Measurements from ENCODE around the gene GABARAPL2. TPM values are rescaled to one million over a fixed set of nuclear protein-coding genes. Genes with fewer than 3 reads are reported as not detected.

Gene GABARAPL2
- total RNA-seq, 2 experiments from 2014 or later, result 47.6 TPM

DNA sequence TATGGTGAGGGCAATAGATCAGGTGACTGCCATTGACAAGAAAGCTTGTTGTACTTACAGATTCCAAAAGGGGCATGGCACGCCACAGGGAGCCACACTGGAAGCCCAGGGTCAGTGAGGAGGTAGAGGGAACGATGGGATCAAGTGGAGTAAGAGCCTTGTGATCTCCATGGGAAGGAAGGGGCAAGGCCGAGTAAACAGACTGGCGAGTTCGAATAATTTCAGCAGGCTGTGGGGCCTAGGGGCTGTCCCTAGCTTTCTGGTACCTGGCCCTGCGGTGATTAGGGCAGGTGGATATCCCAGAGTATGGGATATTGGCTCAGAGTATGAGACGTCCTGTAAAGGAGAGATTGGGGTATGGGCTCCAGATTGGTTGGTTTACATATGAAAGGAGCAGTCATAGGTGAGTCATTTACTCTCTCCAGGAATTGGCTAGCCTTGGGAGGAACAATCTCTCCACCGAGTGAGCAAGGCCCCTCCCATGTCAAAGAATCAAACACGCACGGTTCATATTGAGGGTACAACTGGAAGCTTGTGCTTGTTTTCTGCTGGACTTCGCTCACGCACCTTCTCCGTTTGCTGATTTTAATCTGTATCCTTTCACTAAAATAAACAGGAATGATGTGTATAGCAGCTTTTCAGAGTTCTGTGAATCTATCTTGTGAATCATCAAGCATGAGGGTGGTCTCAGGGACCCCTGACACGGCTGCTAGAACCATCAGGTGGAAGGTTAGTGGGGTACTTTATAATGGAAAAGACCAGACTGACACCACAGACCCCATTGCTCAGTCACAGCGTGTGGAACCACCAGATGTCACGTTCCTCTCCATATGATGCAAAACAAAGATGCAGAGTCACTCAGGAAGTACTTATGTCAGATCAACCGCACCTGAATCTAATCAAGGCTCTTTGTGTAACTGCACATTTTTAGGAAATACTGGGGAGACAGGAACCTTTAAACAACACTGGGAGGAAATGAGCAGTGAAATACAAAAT lies 27.9 kb downstream of the GABARAPL2 start:
- H3K4me1 Mint-ChIP-seq, result peaks cover 13% of the 10 kb centered on the region
- no peak overlapping the region for H3K4me3 Mint-ChIP-seq

DNA sequence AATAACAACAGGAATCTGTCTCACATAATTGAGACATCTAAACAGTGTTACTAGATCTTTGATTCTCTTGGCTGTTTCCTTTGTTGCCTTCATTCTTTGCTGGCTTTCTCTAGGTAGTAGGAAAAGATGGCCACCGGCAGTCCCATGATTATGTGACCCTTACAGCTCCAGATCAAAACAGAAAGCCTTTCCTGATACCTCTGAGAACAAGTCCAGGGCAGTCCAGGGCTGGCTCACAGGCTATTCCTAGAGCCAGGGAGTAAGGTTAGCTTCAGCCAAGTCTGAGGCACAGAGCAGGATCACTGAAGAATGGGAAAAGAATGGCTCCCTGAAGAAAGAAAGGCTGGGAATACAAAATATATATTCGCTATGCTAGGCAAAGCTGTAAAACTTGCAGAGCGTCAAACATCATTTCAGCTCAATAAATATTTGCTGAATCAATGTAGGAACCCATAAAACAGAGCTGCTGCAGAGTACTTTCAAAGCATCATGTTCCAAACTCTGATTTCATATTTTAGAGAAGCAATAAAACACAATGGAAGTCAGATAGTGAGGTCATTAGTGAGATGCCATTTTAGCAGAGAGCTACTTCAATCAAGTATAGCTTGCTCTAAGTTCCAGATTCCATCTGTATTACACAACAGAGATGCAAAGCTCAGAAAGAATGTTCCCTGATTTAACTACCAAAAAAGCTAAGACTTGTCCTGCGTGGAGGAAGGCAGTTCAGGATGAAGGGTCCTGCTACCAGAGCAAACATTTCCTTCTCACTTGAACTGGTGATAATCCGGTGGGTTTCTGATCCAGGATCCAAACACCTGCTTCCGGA lies 33.5 kb downstream of the GABARAPL2 start:
- peaks cover 48% of the 10 kb centered on the region for H3K36me3 Mint-ChIP-seq
- no peak overlapping the region for H3K27ac Mint-ChIP-seq
- H3K4me1 Mint-ChIP-seq, result peaks cover 3% of the 10 kb centered on the region
- no peaks in the 10 kb centered on the region for H3K27me3 Mint-ChIP-seq
- DNase-seq, result no peak
- H3K9me3 Mint-ChIP-seq, result peaks cover 6% of the 10 kb centered on the region
- H3K4me3 Mint-ChIP-seq, result no peak overlapping the region

More for the DNA sequence above, 27.9 kb downstream of the GABARAPL2 start:
- H3K27me3 Mint-ChIP-seq, result no peaks in the 10 kb centered on the region
- no peaks in the 10 kb centered on the region for H3K9me3 Mint-ChIP-seq
- H3K36me3 Mint-ChIP-seq, result peaks cover 19% of the 10 kb centered on the region
- peak overlapping the region; percentile 77 for H3K27ac Mint-ChIP-seq
- no peak for DNase-seq

DNA sequence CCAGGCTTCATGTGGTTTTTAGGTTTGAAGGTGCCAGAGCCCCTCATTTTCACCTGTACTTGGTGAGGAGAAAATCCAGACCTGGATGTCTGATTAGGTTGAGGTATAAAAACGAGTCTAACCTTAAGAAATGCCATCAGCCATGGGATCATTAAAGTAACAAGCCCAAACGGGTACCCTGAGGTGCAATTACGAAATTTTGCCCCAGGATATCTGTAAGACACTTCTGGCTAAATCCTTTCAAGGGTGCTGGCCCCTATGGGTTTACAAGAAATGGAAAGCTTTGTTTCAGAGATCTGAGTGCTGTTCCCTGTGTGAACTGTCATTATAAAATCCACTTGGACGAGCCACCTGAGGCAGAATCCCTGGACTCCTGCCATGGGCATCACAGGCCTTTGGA lies 37.1 kb downstream of the GABARAPL2 start:
- peaks cover 42% of the 10 kb centered on the region for H3K36me3 Mint-ChIP-seq

DNA sequence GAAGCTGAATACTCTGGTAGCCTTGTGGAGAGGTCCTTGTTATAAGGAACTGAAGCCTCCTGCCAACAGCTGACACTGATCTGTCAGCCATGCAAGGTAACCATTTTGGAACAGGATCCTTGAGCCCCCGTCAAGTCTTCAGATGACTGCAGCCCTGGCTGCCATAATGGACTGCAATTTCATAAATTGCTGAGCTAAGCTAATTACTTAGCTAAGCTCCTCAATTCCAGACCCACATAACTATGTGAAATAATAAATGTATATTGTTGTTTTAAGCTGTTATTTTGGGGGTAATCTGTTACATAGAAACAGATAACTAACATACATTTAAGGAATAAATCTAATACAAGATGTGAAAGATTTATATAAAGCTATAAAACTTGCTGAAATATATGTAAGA lies 40.3 kb downstream of the GABARAPL2 start:
- H3K27ac Mint-ChIP-seq, result no peak overlapping the region
- H3K4me3 Mint-ChIP-seq, result no peak overlapping the region

More for the DNA sequence above, 37.1 kb downstream of the GABARAPL2 start:
- Mint-ChIP-seq H3K4me3 (no peak overlapping the region), H3K27me3 (no peaks in the 10 kb centered on the region), H3K27ac (no peak overlapping the region), H3K4me1 (no peaks in the 10 kb centered on the region), H3K9me3 (peaks cover 6% of the 10 kb centered on the region)
- no peak for DNase-seq

DNA sequence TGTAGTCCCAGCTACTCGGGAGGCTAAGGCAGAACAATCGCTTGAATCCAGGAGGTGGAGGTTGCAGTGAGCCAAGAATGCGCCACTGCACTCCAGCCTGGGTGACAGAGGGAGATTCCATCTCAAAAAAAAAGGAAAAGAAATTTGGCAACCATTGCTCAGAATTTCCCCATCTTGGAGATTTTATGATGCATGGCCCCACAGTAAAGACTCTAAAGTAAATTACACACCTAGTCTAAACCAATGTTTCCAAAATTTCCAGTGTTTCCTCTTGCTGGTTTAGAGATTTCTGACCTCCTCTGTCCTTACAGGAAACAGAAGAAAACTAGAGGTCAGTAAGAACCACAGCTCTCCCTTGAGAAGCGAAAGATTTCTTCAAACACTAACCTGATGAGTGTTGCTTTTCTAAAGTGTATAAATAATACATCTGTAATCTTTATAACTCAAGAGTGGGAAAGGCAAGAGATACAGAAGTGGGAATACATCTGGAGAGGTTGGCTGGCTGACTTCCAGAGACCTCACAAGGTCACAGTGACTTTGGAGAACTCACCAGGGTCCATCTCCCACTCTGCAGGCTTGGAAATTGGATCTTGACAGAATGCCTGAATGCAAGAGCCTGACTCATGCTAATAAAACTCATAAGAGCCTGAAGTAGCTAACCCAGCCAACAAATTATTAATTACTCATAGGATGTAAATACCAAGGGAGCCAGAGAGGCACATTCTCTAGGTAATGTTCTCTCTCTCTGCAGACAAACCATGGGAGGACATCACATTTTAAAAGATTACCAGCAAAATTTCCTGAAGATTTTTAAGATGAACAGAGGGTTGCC lies 48.1 kb downstream of the GABARAPL2 start:
- H3K4me3 Mint-ChIP-seq, result no peak overlapping the region
- no peak for DNase-seq
- no peaks in the 10 kb centered on the region for H3K27me3 Mint-ChIP-seq
- H3K4me1 Mint-ChIP-seq, result peaks cover 9% of the 10 kb centered on the region
- peaks cover 27% of the 10 kb centered on the region for H3K36me3 Mint-ChIP-seq
- no peaks in the 10 kb centered on the region for H3K9me3 Mint-ChIP-seq
- H3K27ac Mint-ChIP-seq, result no peak overlapping the region

More for the DNA sequence above, 40.3 kb downstream of the GABARAPL2 start:
- peaks cover 4% of the 10 kb centered on the region for H3K4me1 Mint-ChIP-seq
- peaks cover 6% of the 10 kb centered on the region for H3K9me3 Mint-ChIP-seq
- H3K36me3 Mint-ChIP-seq, result peaks cover 33% of the 10 kb centered on the region
- no peaks in the 10 kb centered on the region for H3K27me3 Mint-ChIP-seq
- DNase-seq, result no peak

DNA sequence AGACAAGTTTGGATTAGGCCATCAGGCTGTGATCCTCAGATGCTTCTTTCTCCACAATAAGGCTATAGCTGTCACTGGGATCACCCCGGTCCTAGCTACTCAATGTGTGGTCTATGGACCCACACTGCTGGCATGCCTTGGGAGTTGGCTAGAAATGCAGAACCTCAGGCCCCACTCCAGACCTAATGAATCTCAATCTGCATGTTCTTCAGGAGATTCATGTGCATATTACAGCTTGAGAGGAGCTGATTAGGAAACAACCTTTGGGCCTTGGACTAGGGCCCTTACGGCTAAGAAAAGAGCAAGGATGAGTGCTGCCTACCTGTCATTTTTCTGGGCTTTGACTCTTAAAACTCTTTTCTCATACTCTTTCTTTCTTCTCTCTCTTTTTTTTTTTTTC lies 49.4 kb downstream of the GABARAPL2 start:
- Mint-ChIP-seq H3K9me3 (no peaks in the 10 kb centered on the region), H3K27me3 (no peaks in the 10 kb centered on the region), H3K4me1 (peaks cover 11% of the 10 kb centered on the region), H3K4me3 (no peak overlapping the region), H3K36me3 (peaks cover 36% of the 10 kb centered on the region), H3K27ac (no peak overlapping the region)
- DNase-seq, result no peak

DNA sequence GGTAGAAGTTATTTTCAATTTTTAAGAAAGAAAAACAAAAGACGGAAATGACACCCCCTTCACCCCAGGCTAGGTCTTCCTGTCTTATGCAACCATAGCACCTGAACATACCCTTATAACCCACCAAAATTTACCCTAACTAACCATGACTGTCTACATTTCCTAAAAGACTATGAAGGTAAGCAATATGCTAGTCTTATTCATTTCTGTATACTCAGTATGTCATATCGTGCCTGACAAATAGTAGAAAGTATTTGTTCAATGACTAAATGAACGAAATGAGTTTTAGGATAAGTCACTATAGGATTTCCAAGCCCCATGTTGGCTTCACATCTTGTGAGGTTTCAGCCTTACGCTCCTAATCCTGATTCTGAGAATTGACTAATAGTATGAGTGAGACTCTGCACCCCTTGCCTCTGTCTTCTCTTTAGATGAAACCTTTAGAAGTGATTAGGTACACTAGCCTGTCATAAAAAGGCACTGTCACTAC lies 50.4 kb downstream of the GABARAPL2 start:
- Mint-ChIP-seq H3K27me3 (no peaks in the 10 kb centered on the region), H3K9me3 (no peaks in the 10 kb centered on the region), H3K4me3 (no peak overlapping the region), H3K4me1 (peaks cover 19% of the 10 kb centered on the region), H3K36me3 (peaks cover 38% of the 10 kb centered on the region), H3K27ac (no peak overlapping the region)
- DNase-seq, result no peak

DNA sequence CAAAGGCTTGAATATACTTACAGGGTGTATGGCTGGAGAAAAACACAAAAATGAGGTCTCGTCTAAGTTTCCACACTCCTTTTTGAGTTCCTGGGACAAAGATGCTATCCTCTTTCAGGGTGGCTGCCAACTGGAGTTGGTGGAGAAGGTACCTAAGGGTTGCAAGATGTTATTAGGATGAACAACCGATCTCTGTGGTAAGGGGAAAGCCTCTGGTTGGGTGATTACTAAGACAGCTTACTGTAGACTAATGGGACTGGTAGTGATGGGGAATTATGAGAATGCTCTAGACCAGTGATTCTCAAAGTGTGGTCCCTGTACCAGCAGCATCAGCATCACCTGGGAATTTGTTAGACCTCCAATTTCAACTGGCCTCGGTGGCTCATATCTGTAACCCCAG lies 50.9 kb downstream of the GABARAPL2 start:
- Mint-ChIP-seq H3K9me3 (no peaks in the 10 kb centered on the region), H3K27me3 (no peaks in the 10 kb centered on the region), H3K36me3 (peaks cover 41% of the 10 kb centered on the region), H3K4me1 (peaks cover 25% of the 10 kb centered on the region), H3K4me3 (no peak overlapping the region), H3K27ac (peak overlapping the region; percentile 8)
- DNase-seq, result no peak

DNA sequence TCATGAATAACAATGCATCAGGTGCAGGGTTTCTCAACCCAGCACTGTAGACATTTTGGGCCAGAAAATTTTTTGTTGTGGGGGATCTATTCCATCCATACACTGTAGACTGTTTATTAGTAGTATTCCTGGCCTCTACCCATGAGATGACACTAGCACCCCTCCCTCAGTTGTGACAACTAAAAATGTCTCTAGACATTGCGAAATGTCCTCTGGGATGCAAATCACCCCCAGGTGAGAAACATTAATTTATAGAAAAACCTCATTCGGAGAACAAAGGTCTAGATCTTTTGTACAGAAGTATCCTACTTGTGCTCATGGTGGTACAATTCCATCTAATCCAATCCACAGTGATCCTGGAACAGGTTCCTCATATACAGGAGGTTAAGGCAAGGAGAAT lies 52.6 kb downstream of the GABARAPL2 start:
- peak overlapping the region; percentile 48 for H3K27ac Mint-ChIP-seq
- H3K4me1 Mint-ChIP-seq, result peaks cover 31% of the 10 kb centered on the region
- H3K4me3 Mint-ChIP-seq, result no peak overlapping the region
- H3K27me3 Mint-ChIP-seq, result no peaks in the 10 kb centered on the region
- H3K36me3 Mint-ChIP-seq, result peaks cover 40% of the 10 kb centered on the region
- DNase-seq, result no peak
- H3K9me3 Mint-ChIP-seq, result no peaks in the 10 kb centered on the region

DNA sequence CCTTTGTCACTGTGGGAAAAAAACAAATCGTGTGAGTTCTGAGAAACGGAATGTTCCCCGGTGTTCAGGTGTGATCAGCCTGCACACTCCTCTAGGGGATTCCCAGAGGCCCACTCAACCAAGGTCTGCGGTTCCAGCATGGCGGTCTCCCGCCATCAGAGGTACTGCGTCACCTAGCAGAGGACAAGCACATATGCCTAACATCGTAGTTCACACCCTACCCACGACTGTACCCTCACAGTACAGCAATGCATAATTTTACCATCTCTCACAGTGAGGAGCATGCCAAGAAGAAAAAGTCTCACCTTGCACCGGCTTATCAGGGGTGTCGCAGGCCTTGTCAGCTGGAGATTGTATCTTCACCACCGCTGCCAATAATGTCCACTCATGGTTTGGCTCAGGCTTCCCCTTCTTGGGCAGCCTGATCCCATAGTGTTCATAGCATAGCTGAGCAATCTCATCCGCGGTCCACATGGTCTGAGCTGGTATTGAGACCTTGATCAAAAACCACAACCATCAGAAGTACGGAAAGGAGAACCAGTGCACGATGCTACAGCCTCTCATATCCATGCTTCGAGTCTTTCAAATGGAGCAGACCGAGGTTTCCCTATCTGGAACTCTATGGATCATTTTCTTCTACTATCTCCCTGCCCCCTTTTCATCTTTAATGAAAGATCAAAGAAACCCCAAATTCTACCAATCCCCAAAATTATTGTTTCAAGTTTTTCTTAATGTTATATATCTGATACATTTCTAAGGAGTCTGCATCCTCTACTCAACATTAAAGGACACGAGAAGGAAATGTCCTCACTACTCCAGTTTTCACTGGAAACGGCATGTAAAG lies 54.4 kb downstream of the GABARAPL2 start:
- Mint-ChIP-seq H3K4me3 (peak overlapping the region; percentile 1), H3K27me3 (no peaks in the 10 kb centered on the region), H3K36me3 (peaks cover 46% of the 10 kb centered on the region), H3K9me3 (no peaks in the 10 kb centered on the region), H3K27ac (peak overlapping the region; percentile 26), H3K4me1 (peaks cover 28% of the 10 kb centered on the region)
- no peak for DNase-seq

DNA sequence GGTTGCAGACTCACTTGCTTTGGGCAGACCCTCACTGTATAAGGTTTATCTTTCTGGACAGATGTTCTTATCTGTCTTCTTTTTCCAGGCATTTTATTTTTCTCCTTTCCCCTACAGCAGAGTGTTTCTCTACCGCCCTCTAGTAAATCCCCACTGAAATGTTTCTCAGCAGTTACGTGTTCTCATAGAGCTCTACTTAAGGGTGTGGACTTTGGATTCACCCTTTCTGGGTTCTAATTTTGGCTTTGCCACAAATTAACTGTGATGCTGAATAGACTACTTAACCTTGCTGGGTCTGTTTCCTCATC lies 54.9 kb downstream of the GABARAPL2 start:
- Mint-ChIP-seq H3K9me3 (no peaks in the 10 kb centered on the region), H3K27me3 (no peaks in the 10 kb centered on the region), H3K4me3 (peak overlapping the region; percentile 95), H3K4me1 (peaks cover 28% of the 10 kb centered on the region), H3K36me3 (peaks cover 49% of the 10 kb centered on the region), H3K27ac (no peak overlapping the region)
- no peak for DNase-seq

DNA sequence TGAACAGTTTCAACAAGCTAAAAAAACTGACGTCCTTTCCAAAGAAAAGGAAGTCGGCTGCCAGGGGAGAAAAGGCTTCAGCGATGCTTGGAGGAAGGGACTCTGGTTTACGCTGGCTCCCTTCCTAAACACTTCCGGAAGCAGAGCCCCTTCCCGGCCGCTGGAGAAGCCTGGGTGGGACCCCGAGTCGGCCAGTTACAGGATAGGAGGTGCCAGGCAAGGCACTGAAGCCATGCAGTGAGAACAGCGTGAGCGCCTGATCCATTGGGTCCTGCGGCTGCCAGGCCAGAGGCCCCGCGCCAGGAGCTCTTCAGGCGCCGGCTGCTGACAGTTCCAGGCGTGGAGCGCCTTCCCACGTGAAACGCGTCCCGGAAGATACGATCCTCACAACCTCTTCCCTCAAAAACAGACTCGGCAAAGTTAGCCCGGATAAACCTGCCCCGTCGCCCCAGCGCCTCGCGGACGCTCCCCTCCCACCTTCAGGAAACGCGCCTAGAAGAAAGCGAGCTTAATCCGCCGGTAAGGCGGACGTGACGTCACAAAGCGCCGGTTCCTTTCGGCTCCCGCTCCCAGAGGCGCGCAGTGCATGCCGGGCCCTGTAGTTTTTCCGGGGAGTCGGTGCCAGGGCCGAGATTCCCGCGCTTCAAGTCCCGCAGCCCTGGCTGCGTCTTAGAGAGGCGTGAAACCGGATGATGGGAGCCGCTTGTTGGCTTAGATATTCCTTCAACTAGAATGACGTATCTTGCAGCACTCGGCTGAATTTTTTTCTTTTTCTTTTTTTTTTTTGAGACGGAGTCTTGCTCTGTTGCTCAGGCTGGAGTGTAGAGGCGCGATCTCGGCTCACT lies 56.8 kb downstream of the GABARAPL2 start, which contains the start of gene ADAT1:
Gene ADAT1 (minus strand): TSS at position 521 of the 845 bp plus-strand sequence. CDS start 2,482 bp downstream, outside the sequence.
- DNase-seq, result peak; percentile 96
- Mint-ChIP-seq H3K4me1 (peaks cover 32% of the 10 kb centered on the region), H3K36me3 (peaks cover 51% of the 10 kb centered on the region), H3K27ac (peak within 1 kb of the TSS; percentile 96), H3K4me3 (peak within 1 kb of the TSS; percentile 95), H3K27me3 (no peaks in the 10 kb centered on the region), H3K9me3 (no peaks in the 10 kb centered on the region)

DNA sequence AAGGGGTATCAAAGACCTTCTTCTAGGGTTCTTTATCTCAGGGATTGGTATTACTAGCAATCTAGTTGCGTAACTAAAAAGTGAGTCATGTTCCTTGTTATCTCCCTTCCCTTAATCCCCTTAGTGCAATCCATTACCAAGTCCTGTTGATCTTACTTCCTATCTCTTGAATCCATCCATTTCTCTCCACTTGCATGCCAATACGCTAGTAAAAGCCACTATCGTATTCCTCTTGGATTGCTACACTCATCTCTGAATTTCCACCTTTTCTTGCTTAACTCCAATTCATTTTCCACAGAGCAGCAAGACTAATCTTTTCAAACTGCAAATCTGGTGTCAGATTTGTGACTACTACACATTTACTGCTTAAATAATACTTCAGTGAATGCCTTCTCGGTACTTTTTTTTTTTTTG lies 58.7 kb downstream of the GABARAPL2 start:
- Mint-ChIP-seq H3K36me3 (peaks cover 60% of the 10 kb centered on the region), H3K4me3 (no peak overlapping the region), H3K27me3 (no peaks in the 10 kb centered on the region), H3K4me1 (peaks cover 37% of the 10 kb centered on the region), H3K9me3 (no peaks in the 10 kb centered on the region), H3K27ac (peak overlapping the region; percentile 21)
- DNase-seq, result no peak

All from activated naive CD8-positive, alpha-beta T cell treated with anti-CD3 and anti-CD28 coated beads for 36 hours (primary cell).